CD1c-positive myeloid dendritic cell (primary cell): ENCODE measurements around the gene LUC7L3.
"Not testable (repeated sequence)": the region's sequence is repeated elsewhere in the genome, so short reads cannot be mapped to it uniquely, and the experiment has no call there.

ENCODE experiments used
- DNase-seq: peaks from one replicate; pipeline ENCODE4 v3.0.0-alpha.2; 2016; ENCODE audit errors: extremely low spot score

The LUC7L3 gene

DNA sequence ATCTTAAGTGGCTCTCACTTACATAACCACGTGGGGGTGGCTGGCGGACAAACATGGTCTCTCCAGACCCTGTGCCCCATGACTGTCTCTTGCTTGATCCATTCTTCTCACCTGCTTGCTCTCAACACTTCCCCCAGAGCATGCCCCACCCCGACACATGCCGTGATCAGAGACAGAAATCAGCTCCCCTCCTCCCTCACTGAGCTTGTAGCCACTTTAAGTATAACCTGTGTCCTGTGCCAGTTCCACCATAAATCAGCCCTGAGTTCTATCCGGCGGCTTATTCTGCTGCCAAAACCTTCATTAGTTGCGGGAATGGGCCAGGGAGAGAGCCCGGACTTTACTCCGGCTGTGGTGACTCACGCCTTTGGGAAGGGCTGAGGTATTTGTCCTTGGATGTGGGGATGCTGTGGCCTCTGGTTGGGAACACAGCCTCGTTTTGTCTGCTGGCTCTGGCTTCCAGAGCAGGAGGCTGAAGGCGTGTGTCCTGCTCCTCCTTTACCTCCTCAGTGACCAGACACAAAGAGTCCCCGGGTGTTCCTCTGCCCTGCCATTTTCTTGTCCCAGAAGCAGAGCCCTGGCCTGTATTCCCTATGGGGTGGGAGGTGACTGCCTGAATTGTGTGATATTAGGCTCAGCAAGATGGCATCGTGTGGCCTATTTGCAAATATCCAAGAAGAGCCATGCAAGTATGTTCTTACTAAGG, 32.8 kb upstream of the LUC7L3 start:
- DNase-seq: no peak

DNA sequence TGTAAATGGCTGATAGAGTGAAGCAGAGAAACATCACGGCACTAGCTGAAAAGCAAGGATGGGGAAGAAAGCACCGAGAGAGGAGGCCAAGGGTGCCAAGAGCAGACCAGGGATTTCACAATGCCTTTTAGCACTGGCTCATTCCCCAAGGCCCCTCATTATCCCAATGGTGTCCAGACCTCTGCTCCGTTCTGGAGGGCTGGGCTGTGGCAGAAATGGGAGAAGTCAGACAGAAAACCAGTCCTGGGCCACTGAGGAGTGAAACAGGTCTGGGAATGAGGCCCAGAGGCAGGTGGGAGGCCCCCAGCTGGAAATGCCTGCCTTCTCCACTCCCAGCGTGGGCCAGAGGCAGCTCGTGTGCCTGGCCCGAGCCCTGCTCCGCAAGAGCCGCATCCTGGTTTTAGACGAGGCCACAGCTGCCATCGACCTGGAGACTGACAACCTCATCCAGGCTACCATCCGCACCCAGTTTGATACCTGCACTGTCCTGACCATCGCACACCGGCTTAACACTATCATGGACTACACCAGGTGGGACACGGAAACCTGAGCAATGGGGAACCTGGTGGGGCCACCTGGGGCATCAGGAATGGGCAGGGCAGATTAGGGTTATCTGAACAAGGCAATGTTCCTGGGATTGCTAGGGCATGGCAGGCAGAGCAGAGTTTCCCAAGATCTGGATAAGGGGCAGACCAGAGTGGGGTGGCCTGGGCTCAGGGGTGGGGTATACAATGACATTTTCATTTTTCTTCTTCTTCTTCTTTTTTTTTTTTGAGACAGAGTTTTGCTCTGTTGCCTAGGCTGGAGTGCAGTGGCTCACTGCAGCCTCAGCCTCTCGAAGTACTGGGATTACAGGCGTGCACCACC, 32.0 kb upstream of the LUC7L3 start:
- no peak for DNase-seq

DNA sequence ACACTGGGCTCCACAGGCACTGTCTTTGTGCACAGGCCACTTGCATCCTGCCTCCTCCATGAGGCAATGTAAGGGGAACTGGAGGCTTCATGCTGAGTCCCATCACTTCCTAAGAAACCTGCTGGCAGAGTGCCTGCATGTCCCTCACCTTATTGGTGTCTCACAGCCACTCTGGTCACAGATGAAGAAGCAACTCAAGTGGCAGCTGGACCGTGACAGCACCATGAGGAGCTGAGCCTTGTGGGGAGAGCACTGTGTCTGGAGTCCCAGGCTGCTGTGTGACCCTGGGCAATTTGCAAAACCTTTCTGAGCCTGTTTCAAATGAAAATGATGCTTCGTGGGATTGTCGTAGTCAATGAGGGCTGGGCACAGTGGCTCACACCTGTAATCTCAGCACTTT, 31.2 kb upstream of the LUC7L3 start:
- no peak for DNase-seq

DNA sequence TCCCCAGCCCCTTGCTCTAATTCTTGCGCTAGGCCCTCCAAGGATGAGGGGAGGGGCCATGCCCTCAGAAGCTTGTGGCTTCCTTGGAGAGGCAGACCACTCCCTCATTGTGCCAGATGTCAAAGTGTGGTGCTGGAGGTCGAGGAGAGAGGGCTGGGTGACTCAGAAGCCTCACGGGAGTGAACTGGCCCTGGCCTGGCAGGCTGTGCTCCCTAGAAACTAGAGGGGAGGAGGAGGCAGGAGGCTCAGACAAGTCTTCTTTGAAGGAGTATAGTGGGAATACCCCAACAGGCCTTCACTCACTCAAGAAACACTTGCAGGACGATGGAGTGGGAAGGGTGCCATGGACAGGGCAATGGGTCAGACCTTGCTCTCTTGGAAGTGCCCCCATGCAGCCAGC, 30.2 kb upstream of the LUC7L3 start:
- DNase-seq: no peak

DNA sequence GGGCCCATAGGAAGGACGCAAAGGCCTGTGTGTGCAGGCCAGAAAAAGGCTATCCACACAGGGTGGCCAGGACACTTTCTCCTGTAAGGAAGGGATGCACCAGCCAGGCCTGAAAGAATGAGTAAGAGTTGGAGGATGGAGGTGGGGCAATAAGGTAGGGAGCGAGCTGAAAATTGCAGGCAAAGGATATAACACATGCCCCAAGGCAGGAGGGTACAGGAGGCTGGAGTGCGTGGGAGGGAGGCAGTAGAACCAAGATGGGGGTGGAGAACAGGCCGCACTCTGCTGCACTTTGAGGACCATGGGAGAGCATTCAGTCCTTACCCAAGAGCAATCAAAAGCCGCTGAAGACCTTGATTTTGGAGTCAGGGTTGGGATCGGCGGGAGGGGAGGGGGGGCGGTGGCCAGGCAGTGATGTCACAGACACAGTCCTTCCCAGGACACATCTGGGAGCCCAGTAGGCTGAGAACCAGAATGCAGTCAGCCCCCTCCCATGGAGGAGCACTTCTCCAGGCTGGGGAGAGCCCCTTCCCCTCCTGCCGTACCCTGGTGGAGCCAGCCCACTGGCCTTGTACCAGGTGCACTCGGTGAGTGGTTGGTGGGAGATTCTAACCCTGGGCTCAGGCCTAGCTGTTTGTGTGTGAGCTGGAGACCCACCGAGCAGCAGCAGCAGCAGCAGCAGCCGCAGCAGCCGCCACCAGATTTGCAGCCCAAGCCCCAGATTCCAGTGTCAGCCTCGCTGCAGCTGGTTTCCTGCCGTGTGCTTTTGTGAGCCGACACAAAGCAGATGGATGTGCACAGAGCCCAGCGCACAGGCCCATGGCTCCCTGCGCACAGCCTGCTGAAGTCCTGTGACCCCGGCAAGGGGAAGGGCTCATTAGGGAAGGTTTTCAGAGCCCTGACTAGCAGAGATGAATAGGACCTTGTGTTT, 29.2 kb upstream of the LUC7L3 start:
- no peak for DNase-seq

DNA sequence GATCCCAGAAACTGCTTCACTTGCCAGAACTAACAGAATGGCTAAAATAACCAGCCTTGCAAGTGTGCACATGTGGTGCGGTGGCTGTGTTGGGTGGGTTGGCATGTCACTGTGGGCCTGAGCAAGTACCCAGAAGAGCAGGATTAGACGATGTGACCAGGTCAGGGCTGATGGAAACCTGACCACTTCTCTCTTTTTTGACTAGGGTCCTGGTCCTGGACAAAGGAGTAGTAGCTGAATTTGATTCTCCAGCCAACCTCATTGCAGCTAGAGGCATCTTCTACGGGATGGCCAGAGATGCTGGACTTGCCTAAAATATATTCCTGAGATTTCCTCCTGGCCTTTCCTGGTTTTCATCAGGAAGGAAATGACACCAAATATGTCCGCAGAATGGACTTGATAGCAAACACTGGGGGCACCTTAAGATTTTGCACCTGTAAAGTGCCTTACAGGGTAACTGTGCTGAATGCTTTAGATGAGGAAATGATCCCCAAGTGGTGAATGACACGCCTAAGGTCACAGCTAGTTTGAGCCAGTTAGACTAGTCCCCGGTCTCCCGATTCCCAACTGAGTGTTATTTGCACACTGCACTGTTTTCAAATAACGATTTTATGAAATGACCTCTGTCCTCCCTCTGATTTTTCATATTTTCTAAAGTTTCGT, 28.4 kb upstream of the LUC7L3 start:
- DNase-seq: no peak

DNA sequence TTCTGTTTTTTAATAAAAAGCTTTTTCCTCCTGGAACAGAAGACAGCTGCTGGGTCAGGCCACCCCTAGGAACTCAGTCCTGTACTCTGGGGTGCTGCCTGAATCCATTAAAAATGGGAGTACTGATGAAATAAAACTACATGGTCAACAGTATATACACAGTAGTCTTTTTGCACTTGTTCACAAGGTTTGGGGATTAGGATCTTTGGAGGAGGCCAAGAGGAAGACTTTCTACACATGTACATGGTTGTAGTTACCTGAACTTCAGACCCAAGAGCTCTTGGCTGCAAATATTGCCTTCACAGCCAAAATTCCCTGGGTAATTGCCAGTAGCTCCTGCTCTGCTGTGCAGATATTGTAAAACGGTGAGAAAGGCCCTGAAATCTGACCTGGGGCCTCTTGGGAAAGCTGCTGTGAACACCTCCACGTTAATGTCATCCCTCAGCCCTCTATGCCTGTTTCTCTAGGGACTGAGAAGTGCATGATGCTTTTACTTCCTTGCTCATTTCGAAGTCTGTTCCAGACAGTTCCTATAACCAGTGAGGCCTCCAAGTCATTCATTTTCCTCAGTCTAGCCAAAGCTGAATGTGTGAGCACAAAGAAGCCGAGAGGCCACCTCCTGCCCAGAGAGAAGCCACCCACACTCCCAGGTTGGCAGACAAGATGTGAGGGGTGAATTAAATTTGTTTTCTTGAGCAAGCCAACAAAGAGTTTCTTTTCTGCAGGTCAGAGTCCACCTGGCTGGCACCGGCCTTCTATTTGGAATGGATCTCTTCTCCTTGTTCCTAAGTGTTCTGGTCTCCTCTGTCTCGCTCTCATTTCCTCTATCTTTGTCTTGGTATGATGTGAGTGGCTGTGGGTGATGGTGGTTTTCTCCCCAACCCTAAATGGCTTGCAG, 27.6 kb upstream of the LUC7L3 start:
- no peak for DNase-seq

DNA sequence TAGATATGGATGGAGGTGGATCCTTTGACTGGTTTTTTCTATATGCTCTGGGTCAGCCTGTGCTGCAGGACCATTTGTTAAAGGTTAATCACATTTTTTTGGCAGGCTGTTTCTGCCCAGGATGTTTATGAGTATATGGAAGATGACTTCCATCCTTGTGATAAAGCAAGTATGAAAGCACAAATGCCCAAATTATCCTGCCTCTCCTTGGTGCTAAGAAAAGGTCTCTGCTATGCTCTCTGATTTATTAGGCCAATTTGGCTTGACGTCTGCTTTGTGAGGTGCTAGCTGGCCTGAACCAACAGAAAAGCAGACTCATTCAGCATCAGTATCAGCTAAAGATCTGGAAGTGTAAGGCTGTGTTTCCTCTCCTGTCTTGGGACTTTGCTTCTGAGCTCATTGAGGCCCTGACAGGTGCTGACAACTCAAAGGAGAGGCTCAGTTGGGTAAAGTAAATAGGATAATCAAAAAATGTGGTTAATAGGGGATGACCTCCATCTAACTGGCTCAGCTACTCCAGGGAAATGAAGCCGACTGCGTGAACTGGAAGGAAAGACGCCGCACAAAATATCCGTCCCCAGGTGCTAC, 26.9 kb upstream of the LUC7L3 start:
- no peak for DNase-seq

DNA sequence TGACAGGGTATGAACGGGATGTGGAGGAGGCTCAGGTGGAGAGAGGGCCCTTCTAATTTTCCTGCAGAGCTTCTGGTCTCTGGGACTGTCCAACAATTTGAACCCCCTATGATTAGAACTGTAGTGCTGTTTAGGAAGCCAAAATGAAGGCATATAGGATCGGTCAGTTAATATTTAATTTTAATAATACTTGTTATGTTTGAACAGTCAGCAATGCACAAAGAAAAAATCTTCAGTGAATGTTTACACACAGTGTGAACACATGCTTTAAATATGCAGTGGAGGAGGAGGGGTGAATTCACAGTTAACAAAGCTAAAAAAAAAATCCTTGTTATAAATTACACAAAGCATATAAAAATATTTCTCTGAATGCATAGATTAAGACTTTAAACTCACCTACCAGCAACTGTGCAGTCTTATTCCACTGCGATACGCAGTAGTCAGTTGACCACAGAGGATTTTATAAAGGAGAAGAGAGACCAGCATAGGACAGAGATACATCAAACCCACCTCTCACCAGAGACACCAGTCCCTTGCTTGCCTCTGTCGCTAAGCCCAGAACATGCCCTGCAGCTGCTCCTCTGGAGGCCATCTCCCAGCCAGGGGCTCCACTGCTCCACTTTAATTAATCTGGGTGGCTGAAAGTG, 26.2 kb upstream of the LUC7L3 start:
- no peak for DNase-seq

DNA sequence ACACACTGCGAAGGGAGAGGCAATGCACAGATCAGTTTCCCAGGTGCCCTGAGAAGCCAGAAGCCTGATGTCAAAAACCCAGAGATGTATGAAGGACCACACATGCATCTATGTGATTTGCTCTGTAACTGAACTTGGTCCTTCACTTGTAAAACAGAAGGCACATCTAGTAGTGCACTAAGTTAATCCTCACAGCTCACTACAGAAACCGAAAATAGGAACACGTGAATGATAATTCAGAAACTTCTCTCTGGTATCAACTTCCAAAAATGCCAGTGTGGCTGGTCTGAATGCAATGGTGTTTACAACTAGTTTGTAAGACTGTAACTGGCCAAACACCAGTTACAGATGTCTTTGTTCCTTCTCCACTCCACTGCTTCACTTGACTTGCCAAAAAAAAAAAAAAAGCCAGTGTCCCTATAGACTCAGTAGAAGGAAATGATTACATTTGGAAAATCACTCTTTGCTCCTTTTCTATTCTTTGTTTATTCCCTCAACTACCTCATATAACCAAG, 23.0 kb upstream of the LUC7L3 start:
- DNase-seq: no peak

DNA sequence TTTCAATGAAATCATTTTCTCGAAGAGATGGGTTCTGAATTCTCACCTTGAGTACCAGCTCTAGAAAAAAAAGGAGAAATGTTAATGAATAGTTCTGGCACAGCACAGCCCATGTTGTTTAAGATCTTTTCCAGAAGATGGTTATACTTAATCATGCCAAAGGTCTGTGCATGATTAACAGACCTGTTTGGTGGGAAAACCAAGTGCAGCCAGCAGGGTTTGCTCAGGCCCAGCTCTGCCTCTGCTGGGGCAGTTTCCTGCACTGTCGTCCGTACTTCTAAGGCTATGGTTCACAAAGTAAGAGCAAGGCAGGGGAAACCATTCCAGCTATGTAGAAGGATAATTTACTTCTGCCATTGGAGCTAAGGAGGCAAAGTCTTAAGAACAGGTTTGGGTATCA, 22.3 kb upstream of the LUC7L3 start:
- no peak for DNase-seq

DNA sequence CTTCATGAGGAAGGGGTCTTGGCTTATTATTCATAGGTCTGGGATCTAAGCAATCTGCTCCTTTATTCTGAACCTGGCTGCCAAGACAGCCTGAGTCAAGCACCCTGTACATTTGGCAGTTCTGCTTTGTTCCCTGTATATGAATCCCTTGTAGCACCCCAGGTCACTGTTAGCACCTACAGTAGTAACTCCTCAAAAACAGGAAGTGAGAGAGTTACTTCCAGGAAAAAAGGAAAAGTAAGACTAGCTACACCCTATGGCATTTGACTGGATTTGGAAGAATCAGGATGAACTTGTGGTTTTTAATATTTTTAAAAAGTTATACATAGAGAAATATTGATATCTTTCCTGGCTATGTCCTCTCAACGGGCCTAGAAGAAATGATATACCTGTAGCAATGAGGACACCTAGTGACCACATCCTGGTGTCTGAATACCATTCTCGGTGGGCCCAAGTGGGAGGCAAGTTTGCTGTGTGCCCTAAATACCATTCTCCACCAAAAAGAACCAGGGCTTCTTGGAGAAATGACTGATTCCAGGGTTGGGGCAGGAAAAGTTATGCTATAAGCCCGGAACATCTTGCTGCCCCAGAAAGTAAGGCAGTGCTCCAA, 21.6 kb upstream of the LUC7L3 start:
- DNase-seq: no peak

DNA sequence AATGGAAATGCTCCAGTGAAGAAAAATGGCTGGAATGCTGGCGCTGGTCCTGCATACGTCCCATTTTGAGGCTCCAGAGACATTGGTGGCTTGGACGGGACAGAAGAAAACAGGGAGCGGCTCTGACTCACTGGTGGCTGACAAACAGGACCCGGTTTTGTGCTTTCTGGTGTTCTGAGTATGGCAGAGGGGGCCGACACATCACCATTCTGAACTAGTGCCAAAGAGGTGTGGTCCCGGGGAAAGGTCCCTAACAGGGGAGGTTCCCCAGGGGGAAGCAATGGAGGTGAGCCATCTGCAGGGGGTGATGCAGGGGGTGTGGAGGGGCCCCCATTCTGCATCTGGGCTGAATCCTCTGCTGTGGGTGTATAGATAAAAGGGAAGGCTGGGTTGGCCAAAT, 20.0 kb upstream of the LUC7L3 start:
- DNase-seq: no peak

DNA sequence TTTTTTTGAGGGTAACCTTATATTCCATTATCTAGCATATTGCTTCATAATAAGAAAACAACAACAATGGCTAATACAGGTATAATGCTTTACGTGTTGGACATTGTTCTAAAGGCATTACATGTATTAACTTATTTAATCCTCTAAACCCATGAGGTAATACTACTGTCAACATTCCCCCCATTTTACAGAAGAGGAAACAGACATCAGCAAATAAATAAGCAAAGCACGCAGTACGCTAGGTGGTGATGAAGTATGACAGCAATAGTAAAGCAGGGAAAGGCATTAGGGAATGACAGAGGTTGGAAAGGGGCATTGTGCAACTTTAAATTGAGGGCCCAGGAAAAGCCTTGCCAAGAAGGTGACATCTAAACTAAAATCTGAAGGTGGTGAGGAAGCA, 16.2 kb upstream of the LUC7L3 start:
- DNase-seq: no peak

DNA sequence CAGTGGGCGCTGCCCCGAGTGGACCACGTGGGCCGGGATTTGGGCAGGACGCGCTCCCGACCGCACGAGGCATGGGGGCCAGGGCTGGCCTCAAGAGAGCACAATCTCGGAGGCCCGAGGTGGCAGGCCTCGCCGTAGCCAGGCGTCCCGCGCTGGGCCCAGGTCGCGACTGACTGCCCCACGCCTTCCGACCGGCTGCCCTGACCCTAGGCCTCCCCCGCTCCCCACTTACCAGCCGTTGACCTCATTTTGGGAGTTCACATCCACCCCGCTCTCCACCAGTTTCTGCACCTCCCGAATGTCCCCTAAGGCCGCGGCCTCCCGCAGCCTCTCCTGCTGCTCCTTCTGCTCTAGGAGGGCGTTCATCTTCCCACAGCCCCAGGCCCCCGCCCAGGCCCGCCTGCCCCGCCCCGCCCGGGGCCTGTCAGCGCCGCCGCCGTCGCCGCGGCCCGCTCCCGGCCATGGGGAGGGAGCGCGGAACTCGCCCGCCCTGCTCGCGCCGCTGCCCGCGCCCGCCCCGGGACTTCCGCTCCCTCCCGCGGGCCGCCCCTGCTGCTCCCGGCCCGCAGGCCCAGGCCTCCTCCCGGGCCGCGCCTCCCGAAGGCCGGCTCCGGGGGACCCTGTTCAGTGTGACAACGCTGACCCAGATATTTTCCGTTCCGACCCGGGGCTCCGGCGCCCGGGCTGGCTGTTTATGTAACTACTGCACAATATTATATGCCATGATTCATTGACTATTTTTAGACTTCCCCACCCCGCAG, 11.9 kb upstream of the LUC7L3 start, which contains the start of gene ANKRD40:
Gene ANKRD40, minus strand, starts transcription at position 626 of the 761 bp plus-strand sequence. Its CDS starts 260 bp downstream, at position 366.
- DNase-seq: peak; percentile 97

DNA sequence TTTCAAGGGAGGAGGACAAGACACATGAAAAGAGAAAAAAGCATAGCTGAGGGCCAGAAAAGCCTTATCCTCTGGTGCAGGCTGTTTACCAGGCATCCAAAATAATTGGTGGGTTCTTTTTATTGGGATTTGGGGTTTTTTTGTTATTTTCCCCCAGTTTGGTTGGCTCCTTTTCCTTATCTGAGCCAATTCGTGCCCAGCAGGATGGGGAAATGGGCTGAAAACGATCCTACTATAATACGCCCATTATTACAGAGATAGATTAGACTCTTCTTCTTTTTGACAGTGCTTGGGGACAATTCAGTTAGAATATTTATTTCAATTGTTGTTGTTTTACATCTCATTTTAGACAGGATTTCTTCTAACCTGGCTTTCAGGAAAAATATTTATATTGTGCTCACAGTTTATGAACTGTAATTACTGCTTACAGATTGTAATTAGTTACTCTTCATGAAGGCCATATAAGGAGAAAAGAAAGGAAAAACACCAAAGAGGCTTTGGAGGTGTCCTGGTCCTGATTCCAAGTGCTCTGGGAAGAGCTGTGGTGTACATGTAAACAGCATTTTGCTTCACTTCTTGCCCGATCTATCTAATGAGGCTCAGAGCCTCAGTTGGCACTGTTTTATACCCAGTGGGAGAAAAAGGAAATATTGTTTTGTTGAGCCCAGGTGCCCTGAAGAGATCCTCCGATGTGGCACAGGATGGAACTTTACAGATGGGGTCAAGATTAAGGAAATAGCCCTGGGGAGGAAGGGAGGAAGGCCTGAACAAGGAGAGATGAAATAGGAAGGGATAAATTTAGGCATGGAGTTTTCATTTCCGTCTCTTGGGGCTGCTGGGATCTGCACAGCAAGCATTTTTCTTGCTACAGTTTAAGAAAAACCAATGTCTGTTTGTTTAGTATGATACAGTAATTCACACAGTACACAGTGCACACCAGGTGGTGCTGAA, 11.1 kb upstream of the LUC7L3 start:
- peak; percentile 29 for DNase-seq

DNA sequence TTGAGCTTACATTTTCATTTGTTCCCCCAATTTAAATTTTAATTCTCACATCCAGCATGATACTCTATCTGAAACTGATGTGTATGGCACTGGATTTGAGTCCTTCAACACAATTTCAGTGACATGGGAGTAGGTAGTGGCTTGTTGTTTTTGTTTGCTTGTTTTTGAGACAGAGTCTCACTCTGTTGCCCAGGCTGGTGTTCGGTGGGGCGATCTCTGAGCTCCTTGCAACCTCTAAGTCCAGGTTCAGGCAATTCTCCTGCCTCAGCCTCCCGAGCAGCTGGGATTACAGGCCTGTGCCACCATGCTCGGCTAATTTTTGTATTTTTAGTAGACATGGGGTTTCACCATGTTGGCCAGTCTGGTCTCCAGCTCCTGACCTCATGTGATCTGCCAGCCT, 10.3 kb upstream of the LUC7L3 start:
- not testable (repeated sequence) for DNase-seq
